Fibroblast of lung (primary cell): ENCODE results near the gene KCTD16. TPM values are rescaled to one million over a fixed set of nuclear protein-coding genes. Genes with fewer than 3 reads are reported as not detected.
A peak's percentile ranks its signal among the peaks of the same experiment; 100 is the strongest.

Source experiments
- DNase-seq, 2 donors: peaks; one replicate each; pipeline versions ENCODE4 v3.0.0 to v3.0.0-alpha.2; 2010; ENCODE audit warnings: low read depth in 2 of 2
- H2AFZ ChIP-seq: 2 replicates; pipeline ENCODE4 v1.5.1; 2012; ENCODE audit warnings: low read length, control low read depth, inconsistent platforms
- H3K27ac ChIP-seq: 2 replicates; pipeline ENCODE4 v1.5.1; 2011; ENCODE audit warnings: low read length, control low read depth; ENCODE audit not compliant: insufficient read depth
- H3K27me3 ChIP-seq: 2 replicates; pipeline ENCODE4 v1.5.1; 2011; ENCODE audit warnings: mild to moderate bottlenecking, low read length; ENCODE audit not compliant: control insufficient read depth, insufficient read depth
- H3K36me3 ChIP-seq: 2 replicates; pipeline ENCODE4 v1.5.1; 2011; ENCODE audit warnings: low read length; ENCODE audit not compliant: control insufficient read depth, insufficient read depth
- H3K4me1 ChIP-seq: 2 replicates; pipeline ENCODE4 v1.5.1; 2011; ENCODE audit warnings: low read length; ENCODE audit not compliant: control insufficient read depth, insufficient read depth; ENCODE audit errors: extremely low read depth
- H3K4me2 ChIP-seq: 2 replicates; pipeline ENCODE4 v1.5.1; 2011; ENCODE audit warnings: low read length, control low read depth; ENCODE audit not compliant: insufficient read depth; ENCODE audit errors: extremely low read depth
- H3K4me3 ChIP-seq, 4 experiments: fragments of 200-600 bp in 1 of 4; sonication (generic) in 1 of 4; replicated peaks in 1 of 4; 2 replicates each; pipeline ENCODE4 v1.5.1; 2011 to 2016; ENCODE audit warnings: low read length in 4 of 4, low read depth in 3 of 4, mild to moderate bottlenecking in 3 of 4, control low read depth in 2 of 4, inconsistent platforms in 1 of 4, mixed read lengths in 1 of 4; ENCODE audit not compliant: insufficient read depth in 1 of 4; ENCODE audit errors: control extremely low read depth in 1 of 4
- H3K79me2 ChIP-seq: 2 replicates; pipeline ENCODE4 v1.5.1; 2012; ENCODE audit warnings: mild to moderate bottlenecking, low read length, inconsistent platforms; ENCODE audit not compliant: control insufficient read depth, insufficient read depth
- H3K9ac ChIP-seq: 2 replicates; pipeline ENCODE4 v1.5.1; 2011; ENCODE audit warnings: mild to moderate bottlenecking, low read length, control low read depth; ENCODE audit not compliant: insufficient read depth
- H3K9me3 ChIP-seq: 2 replicates; pipeline ENCODE4 v1.5.1; 2012; ENCODE audit warnings: low read depth, low read length; ENCODE audit not compliant: control insufficient read depth, insufficient read depth
- H4K20me1 ChIP-seq: 2 replicates; pipeline ENCODE4 v1.5.1; 2011; ENCODE audit warnings: low read length; ENCODE audit not compliant: control insufficient read depth, insufficient read depth; ENCODE audit errors: extremely low read depth
- EZH2 ChIP-seq: IDR thresholded peaks from 2 replicates; pipeline ENCODE4 v1.5.1; 2012; ENCODE audit warnings: low read length, control low read depth, mild to moderate bottlenecking; ENCODE audit errors: missing control alignments
- polyA plus RNA-seq, 2 donors: library from polyadenylated mRNA; depleted of rRNA in 1 of 2; stranded (reverse) in 1 of 2; unstranded in 1 of 2; fragments of >200 nt; gene quantifications; 2 replicates each; pipeline ENCODE4 v1.2.1, GENCODE V29; 2011 to 2012; ENCODE audit warnings: missing spikeins in 1 of 2
- total RNA-seq: library from RNA; depleted of rRNA; stranded (reverse); fragments of >200 nt; gene quantifications from 2 replicates; pipeline ENCODE4 v1.2.1, GENCODE V29; 2014
- TF ChIP-seq, protein P1 (sequence below), 2 donors: IDR thresholded peaks in 1 of 2; conservative IDR thresholded peaks in 1 of 2; 1 replicate in 1 of 2; 2 replicates in 1 of 2; pipeline ENCODE4 v1.5.1; 2011 to 2012; ENCODE audit warnings: low read length in 2 of 2, control low read depth in 1 of 2, inconsistent platforms in 1 of 2, low read depth in 1 of 2, mild to moderate bottlenecking in 1 of 2

KCTD16 gene
- total and polyA plus RNA-seq, 2 donors (not counting 1 experiment from before 2014, with no cell fraction given) = 0.32 to 1.2 TPM

GRCh38 chr5:144478565-144478964 lies 307.9 kb downstream of the KCTD16 start:
- no peaks in the 10 kb centered on the region for H3K27me3 ChIP-seq
- no peak for TF ChIP-seq EZH2
- TF ChIP-seq, protein P1, sequence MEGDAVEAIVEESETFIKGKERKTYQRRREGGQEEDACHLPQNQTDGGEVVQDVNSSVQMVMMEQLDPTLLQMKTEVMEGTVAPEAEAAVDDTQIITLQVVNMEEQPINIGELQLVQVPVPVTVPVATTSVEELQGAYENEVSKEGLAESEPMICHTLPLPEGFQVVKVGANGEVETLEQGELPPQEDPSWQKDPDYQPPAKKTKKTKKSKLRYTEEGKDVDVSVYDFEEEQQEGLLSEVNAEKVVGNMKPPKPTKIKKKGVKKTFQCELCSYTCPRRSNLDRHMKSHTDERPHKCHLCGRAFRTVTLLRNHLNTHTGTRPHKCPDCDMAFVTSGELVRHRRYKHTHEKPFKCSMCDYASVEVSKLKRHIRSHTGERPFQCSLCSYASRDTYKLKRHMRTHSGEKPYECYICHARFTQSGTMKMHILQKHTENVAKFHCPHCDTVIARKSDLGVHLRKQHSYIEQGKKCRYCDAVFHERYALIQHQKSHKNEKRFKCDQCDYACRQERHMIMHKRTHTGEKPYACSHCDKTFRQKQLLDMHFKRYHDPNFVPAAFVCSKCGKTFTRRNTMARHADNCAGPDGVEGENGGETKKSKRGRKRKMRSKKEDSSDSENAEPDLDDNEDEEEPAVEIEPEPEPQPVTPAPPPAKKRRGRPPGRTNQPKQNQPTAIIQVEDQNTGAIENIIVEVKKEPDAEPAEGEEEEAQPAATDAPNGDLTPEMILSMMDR (conservative IDR thresholded peaks at IDR 0.05 in 1 of 2, IDR thresholded peaks at IDR 0.05 in 1 of 2; ENCODE audit: low read depth in 1 of 2, low read length in 2 of 2) = no peak
- H3K79me2 ChIP-seq = no peaks in the 10 kb centered on the region
- no peak overlapping the region for H3K4me2 ChIP-seq
- H3K9me3 ChIP-seq = no peaks in the 10 kb centered on the region
- DNase-seq = no peak
- no peak overlapping the region for H3K27ac ChIP-seq
- H3K9ac ChIP-seq = no peak overlapping the region
- H3K4me1 ChIP-seq = no peaks in the 10 kb centered on the region
- no peak overlapping the region for H2AFZ ChIP-seq
- H4K20me1 ChIP-seq = no peaks in the 10 kb centered on the region
- H3K4me3 ChIP-seq = no peak overlapping the region
- no peaks in the 10 kb centered on the region for H3K36me3 ChIP-seq

DNA sequence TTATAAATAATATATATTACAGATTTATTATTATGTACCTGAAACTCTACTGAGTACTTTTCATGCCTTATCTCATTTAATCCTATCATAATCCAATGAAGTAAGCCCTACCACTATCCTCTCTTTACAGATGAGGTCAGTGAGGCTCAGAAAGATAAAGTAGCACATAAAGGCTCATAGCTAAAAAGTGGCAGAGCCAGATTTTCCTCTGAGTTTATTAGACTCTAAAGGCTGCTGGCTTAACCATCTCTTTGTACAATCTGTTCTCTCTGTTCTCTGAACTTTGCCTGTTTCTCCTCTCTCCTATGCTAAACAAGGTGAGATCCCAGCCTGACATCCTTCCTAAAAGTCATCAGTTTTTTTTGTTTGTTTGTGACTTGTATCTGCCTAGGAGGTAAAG lies 311.2 kb downstream of the KCTD16 start:
- Histone ChIP-seq H3K27me3 (no peaks in the 10 kb centered on the region), H3K4me2 (no peak overlapping the region)
- DNase-seq = no peak

DNA sequence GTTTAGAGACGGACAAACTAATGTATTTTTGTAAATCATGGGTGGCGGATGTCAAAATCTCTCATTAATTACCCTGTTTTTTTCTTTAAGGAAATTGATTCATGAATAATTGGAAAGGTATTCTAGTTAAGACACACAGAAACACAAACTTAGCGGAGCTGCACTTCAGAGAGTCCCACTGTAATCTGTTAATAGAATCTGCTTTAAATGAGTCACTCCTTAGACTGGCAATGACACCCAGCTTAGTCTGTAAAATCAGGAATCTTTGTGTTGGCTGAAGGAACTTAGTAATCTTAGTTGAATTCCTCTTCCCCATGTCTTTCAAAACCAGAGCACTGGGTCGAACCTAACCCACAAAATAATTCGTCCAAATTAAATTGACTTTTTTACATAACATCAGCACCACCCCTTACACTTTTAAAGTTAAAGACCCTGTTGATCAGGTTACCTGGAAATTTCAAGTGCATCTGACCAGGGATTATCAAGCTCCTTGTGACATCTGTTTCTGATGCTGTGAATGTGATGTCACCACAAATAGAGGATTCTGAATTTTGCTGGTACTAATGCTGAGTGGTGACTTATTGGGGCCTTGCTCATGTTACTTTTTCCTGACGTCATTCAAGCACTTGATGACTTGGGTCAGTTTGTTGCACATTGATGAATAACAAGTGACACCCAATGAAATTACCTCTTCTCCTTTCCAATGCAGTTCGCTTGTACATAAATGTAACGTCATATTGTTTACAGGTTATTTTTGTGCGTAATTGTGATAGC lies 313.6 kb downstream of the KCTD16 start:
- no peaks in the 10 kb centered on the region for H3K36me3 ChIP-seq
- H2AFZ ChIP-seq = no peak overlapping the region
- no peaks in the 10 kb centered on the region for H3K9me3 ChIP-seq
- H3K4me3 ChIP-seq = no peak overlapping the region
- H4K20me1 ChIP-seq = no peaks in the 10 kb centered on the region
- no peak overlapping the region for H3K4me2 ChIP-seq
- peak; percentile 48 to 92 for DNase-seq
- H3K79me2 ChIP-seq = no peaks in the 10 kb centered on the region
- H3K27ac ChIP-seq = no peak overlapping the region
- TF ChIP-seq, protein P1 (conservative IDR thresholded peaks at IDR 0.05 in 1 of 2, IDR thresholded peaks at IDR 0.05 in 1 of 2; ENCODE audit: low read depth in 1 of 2, low read length in 2 of 2) = no peak
- no peak for TF ChIP-seq EZH2
- no peaks in the 10 kb centered on the region for H3K27me3 ChIP-seq
- no peak overlapping the region for H3K9ac ChIP-seq
- no peaks in the 10 kb centered on the region for H3K4me1 ChIP-seq

More for the DNA sequence above, 311.2 kb downstream of the KCTD16 start:
- H3K9me3 ChIP-seq = no peaks in the 10 kb centered on the region
- no peak overlapping the region for H2AFZ ChIP-seq
- TF ChIP-seq EZH2 = no peak
- TF ChIP-seq, protein P1 (conservative IDR thresholded peaks at IDR 0.05 in 1 of 2, IDR thresholded peaks at IDR 0.05 in 1 of 2; ENCODE audit: low read depth in 1 of 2, low read length in 2 of 2) = no peak
- H3K4me1 ChIP-seq = no peaks in the 10 kb centered on the region
- no peaks in the 10 kb centered on the region for H3K79me2 ChIP-seq
- no peak overlapping the region for H3K27ac ChIP-seq
- no peaks in the 10 kb centered on the region for H4K20me1 ChIP-seq
- no peaks in the 10 kb centered on the region for H3K36me3 ChIP-seq
- no peak overlapping the region for H3K4me3 ChIP-seq
- H3K9ac ChIP-seq = no peak overlapping the region
